Hepatocyte (in vitro differentiated cells): Measurements from ENCODE around the gene ALDOC.
"Not testable (repeated sequence)": the region's sequence is repeated elsewhere in the genome, so short reads cannot be mapped to it uniquely, and the experiment has no call there.

ENCODE experiments used
- EZH2 ChIP-seq: fragments of 200-600 bp; sonication (generic); IDR thresholded peaks from 2 replicates; pipeline ENCODE4 v1.6.1; 2016; ENCODE audit warnings: antibody characterized with exemption, mild to moderate bottlenecking, borderline replicate concordance
- EZH2phosphoT487 ChIP-seq: fragments of 200-600 bp; sonication (generic); IDR thresholded peaks from one replicate; pipeline ENCODE4 v1.6.1; 2018; ENCODE audit warnings: antibody characterized with exemption, mild to moderate bottlenecking, low read depth, moderate library complexity; ENCODE audit not compliant: unreplicated experiment, severe bottlenecking
- TF ChIP-seq, protein P1 (sequence below): fragments of 200-600 bp; sonication (generic); IDR thresholded peaks from 2 replicates; pipeline ENCODE4 v1.5.1; 2016; ENCODE audit warnings: antibody characterized with exemption, mild to moderate bottlenecking; ENCODE audit not compliant: poor library complexity

- TF ChIP-seq EZH2, EZH2phosphoT487: not testable (repeated sequence)
- TF ChIP-seq, protein P1, sequence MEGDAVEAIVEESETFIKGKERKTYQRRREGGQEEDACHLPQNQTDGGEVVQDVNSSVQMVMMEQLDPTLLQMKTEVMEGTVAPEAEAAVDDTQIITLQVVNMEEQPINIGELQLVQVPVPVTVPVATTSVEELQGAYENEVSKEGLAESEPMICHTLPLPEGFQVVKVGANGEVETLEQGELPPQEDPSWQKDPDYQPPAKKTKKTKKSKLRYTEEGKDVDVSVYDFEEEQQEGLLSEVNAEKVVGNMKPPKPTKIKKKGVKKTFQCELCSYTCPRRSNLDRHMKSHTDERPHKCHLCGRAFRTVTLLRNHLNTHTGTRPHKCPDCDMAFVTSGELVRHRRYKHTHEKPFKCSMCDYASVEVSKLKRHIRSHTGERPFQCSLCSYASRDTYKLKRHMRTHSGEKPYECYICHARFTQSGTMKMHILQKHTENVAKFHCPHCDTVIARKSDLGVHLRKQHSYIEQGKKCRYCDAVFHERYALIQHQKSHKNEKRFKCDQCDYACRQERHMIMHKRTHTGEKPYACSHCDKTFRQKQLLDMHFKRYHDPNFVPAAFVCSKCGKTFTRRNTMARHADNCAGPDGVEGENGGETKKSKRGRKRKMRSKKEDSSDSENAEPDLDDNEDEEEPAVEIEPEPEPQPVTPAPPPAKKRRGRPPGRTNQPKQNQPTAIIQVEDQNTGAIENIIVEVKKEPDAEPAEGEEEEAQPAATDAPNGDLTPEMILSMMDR, result not testable (repeated sequence)
Observed at GRCh38 chr17:28604031-28604430, 27.3 kb upstream of the ALDOC start.
